NCI-H128 (cell line): ENCODE results near the gene NR1H3.
"Not testable (repeated sequence)": the region's sequence is repeated elsewhere in the genome, so short reads cannot be mapped to it uniquely, and the experiment has no call there.

ENCODE experiments used
- DNase-seq: peaks from one replicate; lab custom pipeline; 2025; ENCODE audit not compliant: unreplicated experiment; lab: John Stamatoyannopoulos, UW

The NR1H3 gene

DNA sequence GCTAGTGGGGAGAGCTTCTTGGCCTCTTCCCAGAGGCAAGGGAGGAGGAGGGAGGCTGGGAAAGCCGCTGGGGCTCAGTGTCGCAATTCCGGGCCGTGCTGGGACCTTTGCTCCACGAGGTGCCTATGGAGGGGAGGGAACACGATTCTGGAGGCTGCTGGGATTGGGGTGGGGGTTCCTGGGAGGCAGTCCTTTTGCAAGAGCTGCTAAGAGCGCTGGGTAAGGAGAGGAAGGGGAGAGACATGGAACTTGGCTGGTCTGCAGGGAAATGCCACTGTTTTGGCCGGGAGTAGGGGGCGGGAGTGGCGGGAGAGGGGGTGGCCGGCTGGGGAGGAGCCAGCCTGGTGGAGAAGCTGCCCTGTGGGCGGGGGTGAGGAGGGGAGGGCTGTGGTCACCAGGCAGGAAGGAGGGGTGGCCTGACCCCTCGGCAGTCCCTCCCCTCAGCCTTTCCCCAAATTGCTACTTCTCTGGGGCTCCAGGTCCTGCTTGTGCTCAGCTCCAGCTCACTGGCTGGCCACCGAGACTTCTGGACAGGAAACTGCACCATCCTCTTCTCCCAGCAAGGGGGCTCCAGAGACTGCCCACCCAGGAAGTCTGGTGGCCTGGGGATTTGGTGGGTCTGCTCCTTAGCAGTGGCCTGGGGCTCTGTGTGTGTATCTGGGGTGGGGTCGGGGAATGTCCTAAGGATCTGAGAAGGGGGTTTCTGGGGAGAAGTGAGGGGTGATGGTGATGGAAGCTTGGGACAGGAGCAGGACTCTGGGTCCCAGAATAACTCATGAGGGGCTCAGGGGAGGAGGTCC, at the start of gene NR1H3:
NR1H3 (plus strand) TSS at position 480 of the 800 bp plus-strand sequence. CDS start 1,221 bp downstream, outside the sequence.
- no peak for DNase-seq

- DNase-seq: not testable (repeated sequence)
Observed at GRCh38 chr11:47208008-47208552, 49.7 kb upstream of the NR1H3 start.

- no peak for DNase-seq
Observed at GRCh38 chr11:47208628-47209027, 49.2 kb upstream of the NR1H3 start.

DNA sequence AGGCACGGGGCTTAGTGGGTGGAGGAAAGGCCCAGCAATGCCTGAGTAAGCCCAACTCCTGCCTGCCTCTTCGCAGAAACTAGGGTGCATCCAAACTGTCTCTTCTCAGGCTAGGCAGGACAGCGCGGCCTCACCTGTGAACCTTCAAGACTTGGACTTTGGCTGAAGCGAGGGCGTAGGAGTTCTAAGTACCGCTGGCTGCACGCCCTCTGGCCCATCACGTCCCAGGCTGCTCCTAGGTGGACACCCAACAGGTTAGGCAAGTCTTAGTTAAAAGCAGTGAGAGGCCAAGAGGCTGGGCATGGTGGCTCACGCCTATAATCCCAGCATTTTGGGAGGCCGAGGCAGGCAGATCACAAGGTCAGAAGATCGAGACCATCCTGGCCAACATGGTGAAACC, 44.9 kb upstream of the NR1H3 start:
- DNase-seq: no peak

GRCh38 chr11:47213950-47214565, 43.7 kb upstream of the NR1H3 start:
- peak; percentile 81 for DNase-seq

GRCh38 chr11:47215366-47215910, 42.4 kb upstream of the NR1H3 start:
- no peak for DNase-seq

DNA sequence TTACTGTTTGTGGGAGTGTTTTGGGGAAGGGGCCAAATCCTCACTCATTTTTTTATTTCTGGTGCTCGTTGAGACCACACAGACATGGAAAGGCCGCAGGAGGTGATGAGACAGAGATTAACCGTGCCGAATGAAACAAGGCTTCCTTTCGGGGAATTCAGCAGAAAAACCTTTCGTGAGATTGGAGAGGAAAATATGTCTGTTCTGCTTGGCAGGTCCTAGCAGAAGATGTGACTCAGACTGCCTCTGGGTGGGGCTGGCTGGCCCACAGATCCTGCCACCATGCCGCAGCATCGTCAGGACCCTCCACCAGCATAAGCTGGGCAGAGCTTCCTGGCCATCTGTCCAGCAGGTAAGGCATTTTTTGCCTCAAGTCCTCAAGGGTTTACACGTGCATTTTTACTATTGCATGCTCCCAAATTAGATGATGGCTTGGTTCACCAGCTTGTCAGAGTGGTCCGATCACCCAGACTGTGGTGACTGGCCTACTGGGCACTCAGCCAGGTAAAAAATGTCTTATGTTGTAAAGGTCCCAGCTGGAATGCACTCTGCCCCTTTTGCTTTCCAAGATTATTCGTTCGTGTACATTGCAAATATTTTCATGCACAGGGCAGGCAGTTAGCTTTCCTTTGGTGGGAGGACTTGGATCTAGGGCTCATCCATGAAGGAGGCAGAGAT, 41.5 kb upstream of the NR1H3 start:
- no peak for DNase-seq

- no peak for DNase-seq
Observed at GRCh38 chr11:47220401-47220821, 37.4 kb upstream of the NR1H3 start.

DNA sequence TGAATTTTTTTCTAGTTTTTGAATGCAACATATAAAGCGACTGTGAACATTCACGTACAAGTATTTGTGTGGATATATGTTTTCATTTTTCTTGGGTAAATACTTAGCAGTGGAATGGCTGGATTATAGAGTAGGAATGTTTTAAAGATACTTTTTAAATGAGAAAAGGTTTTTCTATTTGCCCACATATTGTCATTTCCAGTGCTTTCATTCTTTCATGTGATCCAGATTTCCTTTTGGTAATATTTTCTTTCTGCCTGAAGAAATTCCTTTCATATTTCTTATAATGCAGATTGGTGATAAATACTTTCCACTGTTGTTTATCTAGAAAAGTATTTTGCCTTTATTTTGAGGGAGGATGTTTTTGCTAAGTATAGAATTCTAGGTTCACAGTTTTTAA, 35.1 kb upstream of the NR1H3 start:
- DNase-seq: no peak

DNA sequence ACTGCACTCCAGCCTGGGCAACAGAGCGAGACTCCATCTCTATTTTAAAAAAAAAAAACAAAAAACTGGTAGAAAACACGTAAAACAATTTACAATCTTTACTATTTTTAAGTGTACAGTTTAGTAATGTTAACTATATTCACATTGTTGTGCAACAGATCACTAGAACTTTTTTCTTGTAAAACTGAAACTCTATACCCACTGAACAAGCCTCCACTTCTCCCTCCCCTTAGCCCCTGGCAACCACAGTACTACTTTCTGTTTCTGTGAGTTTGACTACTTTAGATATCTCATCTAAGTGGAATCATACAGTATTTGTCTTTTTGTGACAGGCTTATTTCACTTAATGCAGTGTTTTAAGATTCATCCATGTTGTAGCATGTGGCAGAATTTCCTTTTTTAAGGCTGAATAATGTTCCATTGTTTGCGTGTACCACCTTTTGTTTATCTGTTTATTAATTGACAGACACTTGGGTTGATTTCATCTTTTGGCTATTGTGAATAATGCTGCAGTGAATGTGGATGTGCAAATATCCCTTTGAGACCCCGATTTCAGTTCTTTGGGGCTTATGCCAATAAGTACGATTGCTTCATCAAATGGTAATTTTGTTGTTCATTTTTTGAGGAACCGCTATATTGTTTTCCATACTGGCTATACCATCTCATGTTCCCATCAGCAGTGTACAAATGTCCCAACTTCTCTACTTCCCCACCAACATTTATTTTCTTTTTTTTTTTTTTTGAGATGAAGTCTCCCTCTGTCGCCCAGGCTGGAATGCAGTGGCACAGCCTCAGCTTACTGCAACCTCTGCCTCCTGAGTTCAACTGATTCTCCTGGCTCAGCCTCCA, 32.0 kb upstream of the NR1H3 start:
- DNase-seq: no peak

GRCh38 chr11:47229161-47229560, 28.6 kb upstream of the NR1H3 start:
- DNase-seq: no peak

- DNase-seq: no peak
Observed at GRCh38 chr11:47233051-47233450, 24.7 kb upstream of the NR1H3 start.

GRCh38 chr11:47233989-47234668, 23.7 kb upstream of the NR1H3 start:
- no peak for DNase-seq

GRCh38 chr11:47234669-47235100, 23.1 kb upstream of the NR1H3 start:
- no peak for DNase-seq

- DNase-seq: no peak
Observed at GRCh38 chr11:47235163-47235562, 22.6 kb upstream of the NR1H3 start.

GRCh38 chr11:47236482-47236881, 21.3 kb upstream of the NR1H3 start:
- DNase-seq: no peak

DNA sequence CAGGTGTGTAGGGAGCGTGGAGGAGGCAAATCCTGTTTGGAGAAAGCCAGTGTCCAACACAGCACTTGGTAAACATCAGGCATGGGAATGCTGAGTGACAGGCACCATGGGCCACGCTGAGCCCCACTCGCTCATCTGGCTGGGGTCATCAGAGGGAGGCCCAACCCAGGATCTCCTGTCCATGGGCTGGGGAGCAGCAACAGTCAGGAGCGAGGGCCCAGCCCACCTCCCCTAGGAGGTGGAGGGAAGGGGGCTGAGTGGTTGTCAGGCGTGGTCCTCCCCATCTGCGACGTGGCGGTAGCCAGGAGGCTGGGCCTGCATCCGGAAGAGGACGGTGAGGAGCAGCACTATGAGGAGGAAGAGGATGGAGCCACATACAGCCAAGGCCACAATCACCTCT, 17.9 kb upstream of the NR1H3 start:
- DNase-seq: no peak

DNA sequence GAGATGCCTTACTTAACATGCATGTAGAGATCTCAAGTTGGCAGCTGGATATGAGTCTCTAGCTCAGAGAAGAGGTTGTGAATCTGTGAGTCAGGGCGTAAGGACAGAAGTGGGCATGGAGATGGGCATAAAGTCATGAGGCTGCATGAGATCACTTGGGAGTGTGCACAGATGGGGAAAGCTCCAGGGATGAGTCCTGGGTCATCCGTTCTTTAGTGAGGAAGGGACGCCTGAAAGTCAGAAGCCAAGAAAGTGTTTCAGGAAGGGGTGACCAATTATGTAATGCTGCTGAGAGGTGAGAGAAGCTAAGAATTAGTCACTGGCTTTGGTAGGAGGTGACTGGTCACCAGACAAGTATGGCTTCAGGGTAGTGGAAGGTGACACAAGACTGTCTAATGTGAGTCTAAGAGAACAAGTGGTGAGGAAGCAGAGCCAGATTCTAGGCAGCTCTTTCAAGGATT, 15.9 kb upstream of the NR1H3 start:
- DNase-seq: no peak

GRCh38 chr11:47242596-47243192, 15.1 kb upstream of the NR1H3 start:
- no peak for DNase-seq
